Naive B cell (primary cell): Measurements from ENCODE around the gene AK4. TPM values are rescaled to one million over a fixed set of nuclear protein-coding genes. Genes with fewer than 3 reads are reported as not detected.
"Not testable (repeated sequence)": the region's sequence is repeated elsewhere in the genome, so short reads cannot be mapped to it uniquely, and the experiment has no call there.

Experiments
- ATAC-seq, 2 donors: fragments of 150-1000 bp; cut with Tn5 transposase; 2 replicates each; pipeline ENCODE4 v1.10.0; 2021; ENCODE audit warnings: low read depth in 2 of 2, mild to moderate bottlenecking in 2 of 2, moderate library complexity in 2 of 2
- DNase-seq: peaks from one replicate; pipeline ENCODE4 v3.0.0; 2022
- H3K27ac Mint-ChIP-seq, 6 donors: one replicate each; pipeline ENCODE4 v1.8.0; 2020 to 2022; ENCODE audit warnings: mild to moderate bottlenecking in 6 of 6, mixed read lengths in 6 of 6, moderate library complexity in 5 of 6, inconsistent platforms in 2 of 6
- H3K27me3 Mint-ChIP-seq, 3 donors: one replicate each; pipeline ENCODE4 v1.8.0; 2021 to 2022; ENCODE audit warnings: mixed read lengths in 3 of 3, mild to moderate bottlenecking in 1 of 3
- H3K36me3 Mint-ChIP-seq, 2 donors: one replicate each; pipeline ENCODE4 v1.8.0; 2020 to 2022; ENCODE audit warnings: mixed read lengths in 2 of 2, inconsistent platforms in 1 of 2, mild to moderate bottlenecking in 1 of 2
- H3K4me1 Mint-ChIP-seq, 3 donors: one replicate each; pipeline ENCODE4 v1.8.0; 2020 to 2022; ENCODE audit warnings: mixed read lengths in 3 of 3, inconsistent platforms in 1 of 3, mild to moderate bottlenecking in 1 of 3, moderate library complexity in 1 of 3
- H3K4me3 Mint-ChIP-seq, 8 donors: one replicate each; pipeline ENCODE4 v1.8.0; 2020 to 2022; ENCODE audit warnings: mild to moderate bottlenecking in 8 of 8, mixed read lengths in 8 of 8, moderate library complexity in 8 of 8, inconsistent platforms in 2 of 8
- H3K9me3 Mint-ChIP-seq, 7 donors: one replicate each; pipeline ENCODE4 v1.8.0; 2020 to 2022; ENCODE audit warnings: mixed read lengths in 7 of 7, mild to moderate bottlenecking in 5 of 7, inconsistent platforms in 2 of 7, moderate library complexity in 1 of 7
- polyA plus RNA-seq, 6 donors: library from polyadenylated mRNA; unstranded; fragments of 300-500 nt; fragmentation: Illumina TruSeq; gene quantifications; one replicate each; pipeline ENCODE4 v1.2.3, GENCODE V29; 2021; ENCODE audit warnings: low read depth in 6 of 6

Gene AK4
- polyA plus RNA-seq, 6 donors from 2014 or later = 0.04 to 0.33 (median 0.26) TPM; not detected in 3

DNA sequence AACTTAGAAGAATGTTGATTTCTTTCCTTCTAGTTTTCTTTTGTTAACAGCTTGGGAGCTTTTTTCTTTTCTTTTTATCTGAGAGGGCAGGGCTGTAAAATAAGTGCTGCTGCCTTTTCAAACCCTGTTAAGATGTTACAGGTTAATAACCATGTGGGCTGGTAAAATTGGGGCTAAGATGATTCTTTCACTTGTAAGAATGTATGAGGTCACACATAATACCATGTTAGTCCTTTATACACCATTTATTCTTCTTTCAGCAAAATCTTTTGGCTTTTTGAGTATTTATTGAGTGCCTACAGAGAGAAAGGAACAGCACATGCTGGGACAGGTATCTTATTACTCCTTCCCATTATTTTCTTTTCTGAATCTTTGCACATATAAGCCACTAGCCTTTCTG, 6.1 kb upstream of the AK4 start:
- Mint-ChIP-seq H3K36me3 (no peaks in the 10 kb centered on the region), H3K4me1 (peaks cover 2 to 9% (median 8%) of the 10 kb centered on the region in 3 donors), H3K27me3 (peaks cover 30 to 57% (median 39%) of the 10 kb centered on the region in 3 donors), H3K27ac (no peak overlapping the region), H3K9me3 (no peaks in the 10 kb centered on the region), H3K4me3 (no peak overlapping the region)
- DNase-seq = no peak
- ATAC-seq = no peak

DNA sequence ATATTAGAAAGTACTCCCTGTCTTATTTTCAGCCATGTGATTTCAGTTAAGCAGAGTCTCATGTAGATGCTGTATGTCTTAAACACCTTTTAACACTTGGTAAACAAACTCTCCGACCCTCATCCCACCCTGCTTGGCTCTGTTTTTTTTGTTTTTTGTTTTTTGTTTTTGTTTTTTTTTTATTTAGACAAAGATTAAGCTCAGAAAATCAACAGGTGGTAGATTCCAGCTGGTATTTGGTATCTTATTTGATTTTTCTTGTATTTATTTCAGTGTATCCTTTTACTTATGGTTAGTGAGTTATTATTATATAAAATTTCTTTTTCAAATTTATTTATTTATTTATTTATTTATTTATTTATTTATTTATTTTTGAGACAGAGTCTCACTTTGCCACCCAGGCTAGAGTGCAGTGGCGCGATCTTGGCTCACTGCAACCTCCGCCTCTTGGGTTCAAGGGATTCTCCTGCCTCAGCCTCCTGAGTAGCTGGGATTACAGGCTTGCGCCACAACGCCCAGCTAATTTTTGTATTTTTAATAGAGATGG, 4.8 kb upstream of the AK4 start:
- H3K27me3 Mint-ChIP-seq = peaks cover 40 to 61% (median 42%) of the 10 kb centered on the region in 3 donors
- not testable (repeated sequence) for ATAC-seq, H3K9me3 Mint-ChIP-seq

DNA sequence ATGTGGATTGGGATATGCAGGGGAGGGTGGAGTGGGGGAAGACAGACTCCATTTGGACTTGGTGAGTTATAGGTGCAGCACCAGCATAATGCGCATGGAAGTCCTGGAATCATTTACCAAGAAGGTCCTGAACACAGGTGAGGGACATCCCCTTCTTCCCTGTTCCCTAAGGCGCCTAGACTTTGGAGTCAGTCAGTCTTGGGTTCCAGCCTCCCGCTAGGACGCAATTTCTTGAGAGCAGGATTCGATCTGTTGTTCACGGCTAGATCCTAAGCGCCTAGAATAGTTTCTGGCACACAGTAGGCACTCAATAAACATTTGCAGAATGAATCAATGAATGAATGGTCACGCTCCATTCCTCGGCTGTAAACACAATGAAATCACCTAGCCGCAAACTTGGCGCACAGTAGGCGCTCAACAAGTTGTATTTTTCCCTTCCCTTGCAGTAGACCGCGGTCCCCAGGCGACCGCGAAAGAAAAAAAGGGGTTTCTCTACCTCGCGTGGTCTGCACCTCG, 1.0 kb upstream of the AK4 start:
- Mint-ChIP-seq H3K9me3 (no peaks in the 10 kb centered on the region), H3K27ac (peak overlapping the region in 1 of 6 donors; percentile 74), H3K4me1 (peaks cover 16 to 20% (median 20%) of the 10 kb centered on the region in 3 donors), H3K4me3 (peak overlapping the region; percentile 65 to 90 (median 84)), H3K27me3 (peaks cover 39 to 66% (median 59%) of the 10 kb centered on the region in 3 donors), H3K36me3 (no peaks in the 10 kb centered on the region)
- DNase-seq = no peak
- ATAC-seq = peak in 1 of 2 donors; percentile 8

More for the DNA sequence above, 4.8 kb upstream of the AK4 start:
- not testable (repeated sequence) for DNase-seq, H3K4me3 Mint-ChIP-seq, H3K36me3 Mint-ChIP-seq, H3K27ac Mint-ChIP-seq
- H3K4me1 Mint-ChIP-seq = peaks cover 10 to 14% (median 10%) of the 10 kb centered on the region in 3 donors

DNA sequence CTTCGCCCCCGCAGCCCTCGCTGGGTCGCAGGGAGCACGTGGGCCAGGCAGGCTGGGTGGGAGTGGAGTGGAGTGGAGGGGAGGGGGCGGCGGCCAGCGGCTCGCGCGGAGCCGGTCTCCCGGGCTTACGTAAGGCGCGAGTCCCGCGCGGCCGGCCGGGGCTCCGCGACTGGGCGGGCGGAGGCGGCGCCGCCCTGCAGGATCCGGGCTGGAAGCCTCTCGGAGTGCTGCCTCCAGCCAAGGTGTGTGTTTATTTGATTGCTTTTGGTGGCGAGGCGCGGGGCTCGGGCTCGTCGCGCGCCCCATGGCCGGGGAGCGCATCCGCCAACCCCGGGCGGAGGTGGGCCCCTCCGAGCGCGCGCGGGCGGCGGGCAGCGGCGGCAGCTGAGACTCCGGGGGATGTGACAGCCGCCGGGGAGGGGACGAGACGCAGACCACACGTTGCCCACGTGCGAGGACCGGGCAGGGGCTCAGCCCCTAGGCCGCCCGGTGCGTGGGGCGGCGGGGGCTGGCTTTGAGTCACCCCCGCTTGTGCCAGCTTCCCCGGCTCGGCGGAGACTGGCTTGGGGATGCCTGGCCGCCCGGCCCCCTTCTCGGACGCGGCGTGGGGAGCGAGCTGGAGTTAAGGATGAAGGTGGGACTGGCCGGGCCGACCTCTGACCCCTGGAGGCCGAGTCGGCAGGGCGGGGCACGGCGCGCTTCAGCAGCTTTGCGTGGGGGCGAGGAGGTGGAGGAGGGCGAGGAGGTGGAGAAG, 402 bp upstream of the AK4 start:
- Mint-ChIP-seq H3K27me3 (peaks cover 35 to 60% (median 59%) of the 10 kb centered on the region in 3 donors), H3K4me1 (peaks cover 16 to 20% (median 20%) of the 10 kb centered on the region in 3 donors), H3K36me3 (no peaks in the 10 kb centered on the region), H3K9me3 (no peaks in the 10 kb centered on the region), H3K4me3 (peak overlapping the region; percentile 80 to 90 (median 86)), H3K27ac (peak overlapping the region in 2 of 6 donors; percentile 43 to 74)
- DNase-seq (peak; percentile 19), ATAC-seq (peak; percentile 36 to 43)

DNA sequence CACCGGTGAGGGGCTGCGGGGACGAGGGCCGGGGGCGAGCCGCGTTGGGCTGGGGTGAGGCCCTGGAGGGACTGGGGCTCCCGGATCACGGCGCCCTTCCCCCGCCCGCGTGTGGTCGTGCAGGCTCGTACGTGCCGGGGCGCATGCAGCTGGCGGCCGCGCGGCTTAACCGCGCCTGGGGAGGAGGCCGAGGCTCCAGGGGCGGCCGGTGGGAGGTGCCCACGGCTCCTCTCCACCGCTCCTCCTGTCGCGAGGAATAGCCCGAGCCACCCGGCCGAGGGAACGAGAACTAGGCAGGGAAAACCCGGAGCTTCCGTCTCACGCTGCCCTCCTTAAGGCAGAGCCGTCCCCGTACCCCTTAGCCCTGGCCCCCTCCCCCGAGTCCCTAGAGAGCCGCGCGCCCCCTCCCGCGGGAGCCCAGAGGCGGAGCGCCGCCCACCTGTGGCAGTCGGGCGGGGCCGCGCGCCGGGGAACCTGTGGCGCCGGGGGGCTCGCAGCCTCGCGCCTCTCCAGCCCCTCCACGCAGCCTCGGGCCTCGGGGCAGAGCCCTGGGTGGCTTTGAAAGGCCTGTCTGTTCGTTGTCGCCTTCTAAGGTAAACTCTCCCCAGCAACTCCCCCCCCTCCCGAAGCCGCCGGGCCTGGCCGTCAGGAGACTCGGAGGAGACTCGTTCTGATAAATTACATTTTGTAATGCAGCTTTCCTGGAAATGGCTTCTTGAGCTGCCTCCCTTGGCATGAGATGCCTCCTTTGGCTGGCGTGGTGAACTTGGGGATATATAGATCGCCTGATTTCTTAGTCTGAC, 746 bp downstream of the AK4 start:
- peaks cover 16 to 20% (median 20%) of the 10 kb centered on the region in 3 donors for H3K4me1 Mint-ChIP-seq
- H3K4me3 Mint-ChIP-seq = peak overlapping the region; percentile 84 to 92 (median 88)
- peak overlapping the region in 1 of 6 donors; percentile 75 for H3K27ac Mint-ChIP-seq
- H3K9me3 Mint-ChIP-seq = no peaks in the 10 kb centered on the region
- peaks cover 35 to 58% (median 57%) of the 10 kb centered on the region in 3 donors for H3K27me3 Mint-ChIP-seq
- ATAC-seq (peak; percentile 40 to 46), DNase-seq (peak; percentile 9)
- no peaks in the 10 kb centered on the region for H3K36me3 Mint-ChIP-seq

DNA sequence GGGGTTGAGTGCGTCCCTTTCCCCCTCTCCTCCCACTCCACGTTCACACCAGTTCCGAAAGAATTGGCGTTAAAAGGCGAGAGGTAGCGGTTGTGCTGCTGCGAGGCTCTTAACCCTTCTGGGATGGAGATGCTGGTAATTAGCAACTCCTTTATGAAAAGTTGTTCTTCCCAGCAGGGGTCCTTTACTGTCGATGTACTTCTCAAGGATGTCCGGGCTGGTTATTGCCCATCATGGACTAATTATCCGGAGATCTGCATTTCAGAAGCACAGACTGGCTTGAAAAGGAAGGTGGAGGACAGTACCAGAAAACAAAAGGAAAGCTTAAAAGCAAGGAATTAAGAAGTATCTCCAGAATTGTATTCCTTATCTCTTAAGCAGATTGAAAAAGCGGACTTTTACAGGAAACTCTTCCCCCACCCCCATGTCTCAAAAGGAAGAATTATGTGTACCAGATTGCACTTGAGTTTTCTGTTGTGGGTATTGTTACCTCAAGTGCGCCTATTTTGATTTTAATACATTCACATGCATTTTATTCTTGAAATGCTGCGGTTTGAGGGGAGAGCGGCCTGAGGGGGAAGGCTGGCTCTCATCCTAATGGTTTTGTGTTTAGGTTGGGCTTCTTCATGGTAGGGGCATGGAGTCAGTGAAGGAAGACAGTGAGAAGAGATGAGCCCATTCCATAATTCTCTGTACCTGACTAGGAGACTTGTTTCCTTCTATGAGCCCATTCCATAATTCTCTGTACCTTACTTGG, 1.5 kb downstream of the AK4 start:
- no peaks in the 10 kb centered on the region for H3K36me3 Mint-ChIP-seq
- no peak for DNase-seq
- H3K27me3 Mint-ChIP-seq = peaks cover 35 to 56% (median 52%) of the 10 kb centered on the region in 3 donors
- peak overlapping the region in 1 of 6 donors; percentile 75 for H3K27ac Mint-ChIP-seq
- ATAC-seq = no peak
- H3K4me1 Mint-ChIP-seq = peaks cover 16 to 20% (median 20%) of the 10 kb centered on the region in 3 donors
- H3K4me3 Mint-ChIP-seq = peak overlapping the region; percentile 84 to 92 (median 88)
- no peaks in the 10 kb centered on the region for H3K9me3 Mint-ChIP-seq

DNA sequence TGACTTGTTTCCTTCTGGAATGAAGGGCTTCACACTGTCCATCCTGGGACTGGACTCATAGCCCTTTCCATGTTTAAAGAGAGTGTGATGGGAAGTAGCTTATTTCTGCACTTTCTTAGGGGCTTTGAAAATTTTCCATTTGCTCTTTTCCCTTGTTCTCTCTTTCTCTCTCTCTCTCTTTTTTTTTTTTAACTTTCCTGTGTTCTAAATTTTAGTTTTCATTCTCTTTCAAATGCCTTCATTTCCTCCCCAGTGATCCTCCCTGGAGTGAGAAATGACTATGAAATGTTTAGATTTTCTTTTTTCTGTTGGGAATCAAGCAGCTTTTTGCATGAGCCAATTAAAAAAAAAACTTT, 2.1 kb downstream of the AK4 start:
- no peak overlapping the region for H3K27ac Mint-ChIP-seq
- H3K4me1 Mint-ChIP-seq = peaks cover 16 to 20% (median 20%) of the 10 kb centered on the region in 3 donors
- H3K9me3 Mint-ChIP-seq = no peaks in the 10 kb centered on the region
- no peaks in the 10 kb centered on the region for H3K36me3 Mint-ChIP-seq
- peaks cover 29 to 52% (median 50%) of the 10 kb centered on the region in 3 donors for H3K27me3 Mint-ChIP-seq
- peak overlapping the region in 5 of 8 donors; percentile 5 to 92 (median 85) for H3K4me3 Mint-ChIP-seq
- DNase-seq (no peak), ATAC-seq (no peak)

DNA sequence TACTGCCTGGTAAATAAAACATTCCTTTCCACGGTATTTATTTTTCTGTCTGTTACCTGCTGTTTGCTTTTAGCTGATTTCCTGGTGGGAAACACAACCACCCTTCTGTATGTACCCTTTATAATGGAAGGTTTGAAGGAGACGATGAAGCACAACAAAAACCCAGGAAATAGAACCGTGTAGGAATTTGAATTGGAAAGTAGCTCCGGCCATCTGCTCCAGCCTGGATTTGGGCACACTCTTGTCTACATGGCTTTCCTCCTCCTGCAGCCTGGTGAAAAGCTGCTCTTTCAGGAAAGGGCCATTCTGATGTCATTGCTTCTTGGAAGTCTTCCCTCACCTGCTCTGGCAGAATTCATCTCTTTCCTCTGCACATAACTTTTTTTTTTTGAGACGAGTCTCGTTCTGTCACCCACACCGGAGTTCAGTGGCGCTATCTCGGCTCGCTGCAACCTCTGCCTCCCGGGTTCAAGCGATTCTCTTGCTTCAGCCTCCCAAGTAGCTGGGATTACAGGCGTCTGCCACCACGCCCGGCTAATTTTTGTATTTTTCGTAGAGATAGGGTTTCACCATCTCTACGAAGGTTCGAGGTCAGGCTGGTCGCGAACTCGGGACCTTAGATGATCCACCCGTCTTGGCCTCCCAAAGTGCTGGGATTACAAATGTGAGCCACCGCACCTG, 2.7 kb downstream of the AK4 start:
- Mint-ChIP-seq H3K4me3 (peak overlapping the region in 3 of 8 donors; percentile 56 to 89 (median 67)), H3K27ac (no peak overlapping the region)

DNA sequence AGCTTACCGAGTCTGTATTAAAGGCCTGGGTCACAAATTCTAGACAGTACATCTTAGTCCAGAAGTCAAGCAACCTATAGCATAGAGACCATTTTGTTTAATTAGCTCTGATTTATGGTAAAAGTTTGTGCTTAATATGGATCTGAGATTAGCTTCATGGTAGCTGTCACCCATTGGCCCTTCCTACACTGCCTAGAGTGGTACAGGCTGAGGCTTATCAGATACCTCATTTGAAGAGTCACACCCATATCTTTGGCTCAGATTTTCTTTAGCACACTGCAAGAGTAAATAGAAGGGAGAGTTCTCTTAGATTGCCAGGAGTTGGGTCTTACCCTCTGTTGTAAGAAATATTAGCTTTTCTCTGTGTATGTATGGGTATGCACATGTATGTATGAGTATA, 3.6 kb downstream of the AK4 start:
- Mint-ChIP-seq H3K4me3 (no peak overlapping the region), H3K9me3 (no peaks in the 10 kb centered on the region), H3K36me3 (no peaks in the 10 kb centered on the region), H3K4me1 (peaks cover 14 to 16% (median 15%) of the 10 kb centered on the region in 3 donors), H3K27me3 (peaks cover 17 to 36% (median 35%) of the 10 kb centered on the region in 3 donors), H3K27ac (no peak overlapping the region)
- DNase-seq (no peak), ATAC-seq (no peak)

More for the DNA sequence above, 2.7 kb downstream of the AK4 start:
- DNase-seq (no peak), ATAC-seq (no peak)
- H3K36me3 Mint-ChIP-seq = no peaks in the 10 kb centered on the region
- peaks cover 16 to 20% (median 20%) of the 10 kb centered on the region in 3 donors for H3K4me1 Mint-ChIP-seq
- H3K27me3 Mint-ChIP-seq = peaks cover 23 to 46% (median 44%) of the 10 kb centered on the region in 3 donors
- no peaks in the 10 kb centered on the region for H3K9me3 Mint-ChIP-seq

DNA sequence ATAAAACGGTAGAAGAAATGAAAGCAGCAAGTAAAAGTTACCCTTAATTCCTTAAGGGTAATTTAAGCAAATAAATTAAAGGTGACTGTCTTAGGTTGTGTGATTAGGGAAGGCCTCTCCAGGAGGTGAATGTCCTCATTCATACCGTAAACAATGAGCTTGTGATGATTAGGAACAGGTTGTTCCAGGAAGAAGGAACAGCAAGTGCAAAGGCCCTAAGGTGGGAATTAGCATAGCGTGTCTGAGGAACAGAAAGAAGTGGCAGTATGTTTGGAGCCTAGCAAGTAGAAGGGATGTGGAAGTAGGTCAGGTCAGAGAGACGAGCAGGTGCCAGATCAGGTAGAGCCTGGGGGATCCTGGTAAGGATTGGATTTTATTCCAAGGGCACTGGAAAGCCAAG, 5.6 kb downstream of the AK4 start:
- H3K4me1 Mint-ChIP-seq = peaks cover 5 to 10% (median 6%) of the 10 kb centered on the region in 3 donors
- no peak overlapping the region for H3K27ac Mint-ChIP-seq
- no peaks in the 10 kb centered on the region for H3K36me3 Mint-ChIP-seq
- DNase-seq (no peak), ATAC-seq (no peak)
- H3K27me3 Mint-ChIP-seq = peaks cover 16 to 29% (median 23%) of the 10 kb centered on the region in 3 donors
- no peak overlapping the region for H3K4me3 Mint-ChIP-seq
- H3K9me3 Mint-ChIP-seq = no peaks in the 10 kb centered on the region

DNA sequence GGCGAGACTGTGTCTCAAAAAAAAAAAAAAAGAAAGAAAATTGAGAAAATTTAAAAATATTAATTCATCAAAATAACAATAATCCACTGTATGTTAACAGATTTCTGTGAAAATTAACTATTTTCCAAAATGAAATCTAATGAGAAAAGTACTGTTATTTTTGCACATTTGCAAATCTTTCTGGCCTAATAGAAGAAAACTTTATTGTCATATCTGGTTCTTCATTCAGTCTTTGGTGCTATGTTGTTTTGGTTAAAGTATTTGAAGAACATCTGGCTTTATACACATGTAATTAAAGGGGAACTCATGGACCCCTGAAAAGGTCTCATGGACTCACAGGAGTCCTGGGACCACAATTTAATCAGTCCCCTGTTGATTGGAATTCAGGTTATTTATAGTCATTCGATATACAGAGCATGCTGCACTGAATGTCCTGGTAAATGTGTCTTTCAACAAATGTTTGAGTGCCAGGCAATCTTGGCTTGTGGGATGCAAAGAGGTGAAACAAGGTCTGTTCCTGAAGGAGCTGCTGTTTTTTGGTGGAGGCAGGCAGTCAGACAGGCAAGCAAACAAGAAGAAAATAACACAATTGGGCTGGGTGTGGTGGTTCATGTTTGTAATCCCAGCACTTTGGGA, 9.0 kb downstream of the AK4 start:
- Mint-ChIP-seq H3K9me3 (no peaks in the 10 kb centered on the region), H3K4me3 (no peak overlapping the region), H3K27ac (no peak overlapping the region), H3K36me3 (no peaks in the 10 kb centered on the region), H3K4me1 (no peaks in the 10 kb centered on the region), H3K27me3 (peaks cover 0 to 8% (median 5%) of the 10 kb centered on the region in 3 donors)
- no peak for ATAC-seq
- no peak for DNase-seq

DNA sequence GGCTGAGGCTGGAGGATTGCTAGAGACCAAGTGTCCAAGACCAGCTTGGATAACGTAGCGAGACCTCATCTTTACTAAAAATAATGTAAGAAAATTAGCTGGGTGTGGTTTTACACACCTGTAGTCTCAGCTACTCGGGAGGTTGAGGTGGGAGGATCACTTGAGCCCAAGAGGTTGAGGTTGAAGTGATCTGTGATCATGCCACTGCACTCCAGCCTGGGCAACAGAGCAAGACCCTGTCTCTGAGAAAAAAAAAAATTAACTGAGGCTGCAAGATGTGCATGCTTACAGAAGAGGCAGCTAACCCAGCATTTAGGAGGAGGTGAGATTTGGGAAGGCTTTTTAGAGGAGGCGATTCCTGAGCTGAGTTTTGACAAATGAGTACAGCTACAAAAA, 9.5 kb downstream of the AK4 start:
- H3K4me3 Mint-ChIP-seq = no peak overlapping the region
- no peaks in the 10 kb centered on the region for H3K36me3 Mint-ChIP-seq
- no peak overlapping the region for H3K27ac Mint-ChIP-seq
- H3K27me3 Mint-ChIP-seq = peaks cover 0 to 8% (median 5%) of the 10 kb centered on the region in 3 donors
- DNase-seq (no peak), ATAC-seq (no peak)
- H3K9me3 Mint-ChIP-seq = no peaks in the 10 kb centered on the region
- H3K4me1 Mint-ChIP-seq = no peaks in the 10 kb centered on the region
